SU-DHL-6 (cell line): ENCODE measurements around the gene KLHDC9.

ENCODE experiments used
- CTCF ChIP-seq: fragments of 200-600 bp; sonication (generic); IDR thresholded peaks from one replicate; pipeline ENCODE4 v1.5.1; 2017; ENCODE audit warnings: antibody characterized with exemption, mild to moderate bottlenecking, low read length, moderate library complexity; ENCODE audit not compliant: insufficient read depth, poor library complexity, severe bottlenecking
- EZH2phosphoT487 ChIP-seq: fragments of 200-600 bp; sonication (generic), shearing (Covaris generic); conservative IDR thresholded peaks from 2 replicates; pipeline ENCODE4 v1.6.1; 2018; ENCODE audit warnings: mild to moderate bottlenecking, antibody characterized with exemption, low read length, moderate library complexity, mixed read lengths

GRCh38 chr1:161096015-161096414, 2.1 kb upstream of the KLHDC9 start:
- TF ChIP-seq CTCF (no peak), EZH2phosphoT487 (no peak)
